GM12865 (cell line): ENCODE data around the gene PROSER2.

Experiments used
- DNase-seq: peaks from one replicate; pipeline ENCODE4 v3.0.0; 2010; ENCODE audit warnings: low read depth
- H3K4me3 ChIP-seq: 2 replicates; pipeline ENCODE4 v1.5.1; 2011; ENCODE audit warnings: mild to moderate bottlenecking, low read depth, low read length, control low read depth
- CTCF ChIP-seq: IDR thresholded peaks from 2 replicates; pipeline ENCODE4 v1.5.1; 2011; ENCODE audit warnings: low read length, control low read depth, low read depth, inconsistent platforms; ENCODE audit not compliant: insufficient read depth; ENCODE audit errors: missing control alignments

PROSER2 gene

GRCh38 chr10:11795101-11795920 lies 27.8 kb upstream of the PROSER2 start:
- no peak for TF ChIP-seq CTCF
- DNase-seq, result no peak
- H3K4me3 ChIP-seq, result no peak overlapping the region

GRCh38 chr10:11796474-11796873 lies 26.7 kb upstream of the PROSER2 start:
- DNase-seq, result no peak
- H3K4me3 ChIP-seq, result no peak overlapping the region
- TF ChIP-seq CTCF, result no peak

- DNase-seq, result no peak
These were observed 25.9 kb upstream of the PROSER2 start for GRCh38 chr10:11797281-11797680.

GRCh38 chr10:11797847-11798633 lies 25.1 kb upstream of the PROSER2 start:
- no peak for TF ChIP-seq CTCF
- DNase-seq, result no peak
- no peak overlapping the region for H3K4me3 ChIP-seq

More at GRCh38 chr10:11797281-11797680, 25.9 kb upstream of the PROSER2 start:
- no peak for TF ChIP-seq CTCF
- no peak overlapping the region for H3K4me3 ChIP-seq

GRCh38 chr10:11798845-11799735 lies 24.1 kb upstream of the PROSER2 start:
- no peak overlapping the region for H3K4me3 ChIP-seq
- no peak for TF ChIP-seq CTCF
- DNase-seq, result no peak

- no peak for TF ChIP-seq CTCF
- no peak overlapping the region for H3K4me3 ChIP-seq
- DNase-seq, result no peak
These were observed 23.4 kb upstream of the PROSER2 start for GRCh38 chr10:11799736-11800080.
